ENCODE measurements around the gene CDH4. TPM values are rescaled to one million over a fixed set of nuclear protein-coding genes. Genes with fewer than 3 reads are reported as not detected.

Gene CDH4
- total and polyA plus RNA-seq, 2 of the 8 experiments (the other 6 are each of a cell fraction or from before 2014, with no cell fraction given) = 4.3 to 7.9 TPM

- no peaks in the 10 kb centered on the region for H3K79me1 ChIP-seq (ENCODE audit: low read depth, low read length)
- H3K56ac ChIP-seq (replicated peaks; ENCODE audit: insufficient read length, low read depth, low read length) = no peak overlapping the region
- H4K5ac ChIP-seq (ENCODE audit: insufficient read length, low read depth, low read length) = no peak overlapping the region
- H2BK20ac ChIP-seq (ENCODE audit: low read length) = no peak overlapping the region
- H3K79me2 ChIP-seq (ENCODE audit: control insufficient read depth in 1 of 2, insufficient read depth in 2 of 2, low read length in 2 of 2) = no peaks in the 10 kb centered on the region
- H3K9ac ChIP-seq (replicated peaks in 1 of 4; ENCODE audit: extremely low read depth in 1 of 4, low read depth in 3 of 4, low read length in 3 of 4) = no peak overlapping the region
- H3K4me3 ChIP-seq (ENCODE audit: extremely low read depth in 1 of 4, insufficient read depth in 2 of 4, low read depth in 3 of 4, low read length in 4 of 4) = no peak overlapping the region
- no peak overlapping the region for H3K23ac ChIP-seq (ENCODE audit: insufficient read length)
- H3K4me2 ChIP-seq (ENCODE audit: insufficient read depth in 1 of 2, low read depth in 2 of 2, low read length in 2 of 2) = no peak overlapping the region
- H3K9me3 ChIP-seq (ENCODE audit: insufficient read depth in 2 of 2, low read depth in 1 of 2, low read length in 1 of 2) = peaks cover 9 to 17% of the 10 kb centered on the region in 2 experiments; a peak in 3 of 4 replicates
- no peak overlapping the region for H3K4ac ChIP-seq (replicated peaks; ENCODE audit: insufficient read length, low read depth, low read length)
- ChIA-PET POLR2A (ENCODE audit: partially characterized antibody) (no interaction called here), CTCF (ENCODE audit: partially characterized antibody) (interaction anchor here (0.6 to 1.7 kb wide), 6 partner anchors 10 to 272 kb away, joined by 3 to 4 read pairs (median 3); no protein-coding TSS in a partner anchor)
- H3K23me2 ChIP-seq (ENCODE audit: low read depth, low read length) = no peaks in the 10 kb centered on the region
- WGBS, 2 experiments (ENCODE audit: extremely low coverage in 1 of 2, insufficient coverage in 1 of 2, insufficient read length in 1 of 2, insufficient replicate concordance in 2 of 2, low coverage in 1 of 2, low lambda C conversion rate in 2 of 2, missing lambda C conversion rate in 1 of 2) = 88% methylated on average over 6 of the region's 6 CpGs; no CpG with 5 or more reads in 1 of the 2 experiments
- DNase-seq (ENCODE audit: low read depth in 1 of 2, low spot score in 2 of 2) (no peak), FAIRE-seq (no peak)
- H3K36me3 ChIP-seq (ENCODE audit: control insufficient read depth in 2 of 4, insufficient read depth in 4 of 4, low read length in 3 of 4) = no peaks in the 10 kb centered on the region
- no peak overlapping the region for H3K18ac ChIP-seq (ENCODE audit: extremely low read depth, low read length)
- no peak overlapping the region for H4K91ac ChIP-seq (replicated peaks; ENCODE audit: insufficient read length, low read length)
- H3K27ac ChIP-seq (ENCODE audit: low read depth, low read length) = no peak overlapping the region
- no peaks in the 10 kb centered on the region for H3K4me1 ChIP-seq (replicated peaks in 1 of 4; ENCODE audit: control insufficient read depth in 3 of 4, insufficient read depth in 4 of 4, low read length in 3 of 4)
- H2BK15ac ChIP-seq (ENCODE audit: low read length) = no peak overlapping the region
- H2AK5ac ChIP-seq (ENCODE audit: low read depth, low read length) = no peak overlapping the region
- H2AFZ ChIP-seq (ENCODE audit: low read length) = no peak overlapping the region
- no peak overlapping the region for H4K8ac ChIP-seq (ENCODE audit: extremely low read depth, insufficient read depth, low read length)
- no peak overlapping the region for H2BK5ac ChIP-seq (ENCODE audit: low read depth, low read length)
- no peaks in the 10 kb centered on the region for H4K20me1 ChIP-seq (replicated peaks in 1 of 2; ENCODE audit: control insufficient read depth in 1 of 2, insufficient read depth in 2 of 2, low read length in 2 of 2)
- H2BK12ac ChIP-seq (ENCODE audit: low read depth, low read length) = no peak overlapping the region
- H3K14ac ChIP-seq (ENCODE audit: insufficient read length) = no peak overlapping the region
- peaks cover 0 to 4% (median 0%) of the 10 kb centered on the region in 4 experiments; a peak in 3 of 7 replicates for H3K27me3 ChIP-seq (replicated peaks in 1 of 4; ENCODE audit: control insufficient read depth in 3 of 4, extremely low read depth in 1 of 4, insufficient read depth in 3 of 4, low read length in 3 of 4)
- no peak overlapping the region for H2BK120ac ChIP-seq (replicated peaks; ENCODE audit: low read depth, low read length)
- no peak for TF ChIP-seq EGR1 (IDR thresholded peaks at IDR 0.05; ENCODE audit: borderline replicate concordance, low read depth, low read length)
- TF ChIP-seq CHD2 (IDR thresholded peaks at IDR 0.05; ENCODE audit: low read length) = no peak
- no peak for TF ChIP-seq MAX (IDR thresholded peaks at IDR 0.05)
- TF ChIP-seq TAF7 (optimal IDR thresholded peaks at IDR 0.05; ENCODE audit: borderline replicate concordance, low read depth, low read length) = no peak
- TF ChIP-seq TEAD4 (IDR thresholded peaks at IDR 0.05; ENCODE audit: low read depth, low read length) = no peak
- no peak for TF ChIP-seq CTBP2 (IDR thresholded peaks at IDR 0.05; ENCODE audit: borderline replicate concordance, insufficient read depth, insufficient read length, low read length)
- no peak for TF ChIP-seq RXRA (IDR thresholded peaks at IDR 0.05; ENCODE audit: insufficient read depth, low read depth, low read length)
- TF ChIP-seq SP2 (IDR thresholded peaks at IDR 0.05; ENCODE audit: low read length) = no peak
These were observed 619.1 kb downstream of the CDH4 start for GRCh38 chr20:61871160-61871559.

Data from H1 (cell line).